Measurements from ENCODE around the gene GCK.

DNA sequence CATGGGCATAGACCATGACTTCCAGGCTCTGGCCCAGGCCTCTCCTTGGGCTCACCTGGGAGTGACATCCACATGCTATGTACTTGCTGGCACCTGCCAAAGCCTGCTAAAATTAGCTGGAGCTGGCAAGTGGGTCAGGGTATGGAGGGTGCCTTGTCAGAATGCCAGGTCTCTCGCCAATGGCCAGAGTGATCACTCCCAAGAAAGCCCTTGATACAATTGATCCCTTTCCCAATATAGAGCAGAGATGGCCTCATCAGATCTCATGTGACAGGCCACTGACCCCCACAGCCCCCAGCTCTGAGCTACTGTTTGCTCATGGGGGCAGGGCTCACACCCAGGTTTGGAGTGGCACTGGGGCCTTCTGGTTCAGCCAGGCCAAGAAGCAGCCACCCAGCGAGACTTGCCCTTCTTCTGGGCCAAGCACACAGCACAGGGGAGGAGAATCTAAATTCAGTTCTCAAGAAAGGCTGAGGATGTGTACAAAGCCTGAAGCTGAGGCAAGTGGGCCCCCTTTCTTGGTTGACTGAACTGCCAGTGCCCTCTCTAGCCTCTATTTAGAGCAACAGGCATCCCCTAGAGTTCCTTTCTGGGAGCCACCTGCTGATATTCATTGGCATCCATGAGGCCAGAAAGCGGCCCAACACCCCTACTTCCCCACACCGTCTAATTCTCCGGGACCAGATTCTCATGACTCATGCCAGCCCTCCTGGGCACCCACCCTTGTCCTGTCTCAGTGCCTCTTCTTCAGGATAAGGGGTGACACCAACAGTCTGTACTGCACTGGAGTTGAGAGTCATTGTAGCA lies 29.2 kb downstream of the GCK start:
- TF ChIP-seq, protein P1, sequence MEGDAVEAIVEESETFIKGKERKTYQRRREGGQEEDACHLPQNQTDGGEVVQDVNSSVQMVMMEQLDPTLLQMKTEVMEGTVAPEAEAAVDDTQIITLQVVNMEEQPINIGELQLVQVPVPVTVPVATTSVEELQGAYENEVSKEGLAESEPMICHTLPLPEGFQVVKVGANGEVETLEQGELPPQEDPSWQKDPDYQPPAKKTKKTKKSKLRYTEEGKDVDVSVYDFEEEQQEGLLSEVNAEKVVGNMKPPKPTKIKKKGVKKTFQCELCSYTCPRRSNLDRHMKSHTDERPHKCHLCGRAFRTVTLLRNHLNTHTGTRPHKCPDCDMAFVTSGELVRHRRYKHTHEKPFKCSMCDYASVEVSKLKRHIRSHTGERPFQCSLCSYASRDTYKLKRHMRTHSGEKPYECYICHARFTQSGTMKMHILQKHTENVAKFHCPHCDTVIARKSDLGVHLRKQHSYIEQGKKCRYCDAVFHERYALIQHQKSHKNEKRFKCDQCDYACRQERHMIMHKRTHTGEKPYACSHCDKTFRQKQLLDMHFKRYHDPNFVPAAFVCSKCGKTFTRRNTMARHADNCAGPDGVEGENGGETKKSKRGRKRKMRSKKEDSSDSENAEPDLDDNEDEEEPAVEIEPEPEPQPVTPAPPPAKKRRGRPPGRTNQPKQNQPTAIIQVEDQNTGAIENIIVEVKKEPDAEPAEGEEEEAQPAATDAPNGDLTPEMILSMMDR (IDR thresholded peaks at IDR 0.05): no peak
- TF ChIP-seq POLR2A (IDR thresholded peaks at IDR 0.05): no peak

Data from Peyer's patch (tissue), 4 donors.